Prostate gland (tissue), 2 donors: ENCODE results near the gene TMEM243. TPM values are rescaled to one million over a fixed set of nuclear protein-coding genes. Genes with fewer than 3 reads are reported as not detected.
A peak's percentile ranks its signal among the peaks of the same experiment; 100 is the strongest.

Experiments used
- DNase-seq: peaks from one replicate; pipeline ENCODE4 v3.0.0-alpha.2; 2019; ENCODE audit warnings: low spot score
- H3K27ac ChIP-seq, 2 donors: fragments of 200-600 bp; sonication (generic); 2 replicates each; pipeline ENCODE4 v1.5.1; 2017 to 2019
- H3K27me3 ChIP-seq: fragments of 200-600 bp; sonication (generic); replicated peaks from 2 replicates; pipeline ENCODE4 v1.5.1; 2019; ENCODE audit not compliant: insufficient read depth
- H3K36me3 ChIP-seq, 2 donors: fragments of 200-600 bp; sonication (generic); 1 replicate in 1 of 2; 2 replicates in 1 of 2; pipeline versions ENCODE4 v1.5.1 to v1.8.1; 2017 to 2019
- H3K4me1 ChIP-seq: fragments of 200-600 bp; sonication (generic); replicated peaks from 2 replicates; pipeline ENCODE4 v1.5.1; 2019
- H3K4me3 ChIP-seq, 2 donors: fragments of 200-600 bp; sonication (generic); 2 replicates each; pipeline ENCODE4 v1.5.1; 2017 to 2019
- H3K9me3 ChIP-seq: fragments of 200-600 bp; sonication (generic); 2 replicates; pipeline ENCODE4 v1.5.1; 2017
- POLR2A ChIP-seq: fragments of 450-650 bp; IDR thresholded peaks from one replicate; pipeline ENCODE4 v1.6.1; 2016; ENCODE audit warnings: antibody characterized with exemption, mild to moderate bottlenecking
- POLR2AphosphoS5 ChIP-seq: sonication (generic); formaldehyde crosslinking; IDR thresholded peaks from one replicate; pipeline ENCODE4 v1.6.1; 2017; ENCODE audit warnings: antibody characterized with exemption
- WGBS: methylation state at CpG from one replicate; pipeline ENCODE4 v1.1.5; 2018; 5-methylcytosine and 5-hydroxymethylcytosine counted together
- intact Hi-C: fragments of 100-400 bp; cut with DNase I; formaldehyde crosslinking; loops from one replicate; pipeline ENCODE4 v1.14.2; 2022
- total RNA-seq, 2 donors: library from RNA; depleted of rRNA; stranded (reverse); fragments of >200 nt; gene quantifications; one replicate each; pipeline ENCODE4 v1.1.0, GENCODE V29; 2016
- TF ChIP-seq, protein P1 (sequence below), 4 experiments: fragments of 200-600 bp in 2 of 4; fragments of 450-650 bp in 2 of 4; sonication (generic) in 2 of 4; IDR thresholded peaks; 1 replicate in 3 of 4; 2 replicates in 1 of 4; pipeline ENCODE4 v1.5.1; 2016 to 2019; ENCODE audit warnings: antibody characterized with exemption in 4 of 4, mild to moderate bottlenecking in 2 of 4, moderate library complexity in 2 of 4

The TMEM243 gene
- total RNA-seq, 2 donors from 2014 or later, result 23.3 to 39.7 TPM

DNA sequence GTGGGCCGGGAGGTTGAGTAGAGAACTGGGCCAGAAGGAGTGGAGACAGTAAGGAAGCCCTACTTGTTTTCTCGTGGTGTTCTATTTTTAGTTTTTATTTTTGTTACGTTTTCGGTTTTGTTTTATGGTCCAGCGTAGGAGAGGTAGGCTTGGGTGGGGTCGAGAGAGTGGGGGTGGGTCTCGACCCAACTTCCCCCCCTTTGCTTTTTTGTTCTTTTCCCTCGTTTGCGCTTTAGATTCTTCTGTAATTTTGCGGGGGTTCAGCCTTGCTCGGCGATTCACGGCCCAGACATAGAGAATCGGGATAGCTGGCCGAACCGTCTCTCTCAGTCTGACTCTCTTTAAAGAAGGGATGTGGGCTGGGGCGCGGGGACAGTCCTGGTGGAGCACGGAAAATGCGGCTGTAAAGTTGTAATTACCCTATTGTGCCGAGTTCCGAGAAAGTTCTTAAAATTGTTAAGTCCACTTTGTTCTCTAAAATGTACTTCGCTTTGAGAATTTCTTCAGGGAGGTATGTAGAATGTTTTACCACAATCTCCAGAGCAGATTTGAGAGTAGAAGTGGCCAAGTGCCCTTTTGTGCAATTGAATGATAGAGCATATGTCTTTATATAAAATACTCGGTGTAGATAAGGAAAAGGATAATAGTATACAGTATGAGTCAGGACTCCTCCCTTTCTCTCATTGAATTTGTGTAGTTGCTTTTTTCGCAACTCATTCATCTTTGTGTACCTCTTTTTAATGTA lies 66.5 kb downstream of the TMEM243 start:
- H3K27ac ChIP-seq, result peak overlapping the region; percentile 97 to 99
- no peaks in the 10 kb centered on the region for H3K9me3 ChIP-seq
- WGBS, result under 1% methylated on average over 25 of the region's 25 CpGs
- H3K4me1 ChIP-seq, result no peaks in the 10 kb centered on the region
- no peaks in the 10 kb centered on the region for H3K36me3 ChIP-seq
- intact Hi-C loops, result loop anchor here (5.0 kb wide), 1 partner anchor 69 kb away; no protein-coding TSS in a partner anchor
- TF ChIP-seq, protein P1, sequence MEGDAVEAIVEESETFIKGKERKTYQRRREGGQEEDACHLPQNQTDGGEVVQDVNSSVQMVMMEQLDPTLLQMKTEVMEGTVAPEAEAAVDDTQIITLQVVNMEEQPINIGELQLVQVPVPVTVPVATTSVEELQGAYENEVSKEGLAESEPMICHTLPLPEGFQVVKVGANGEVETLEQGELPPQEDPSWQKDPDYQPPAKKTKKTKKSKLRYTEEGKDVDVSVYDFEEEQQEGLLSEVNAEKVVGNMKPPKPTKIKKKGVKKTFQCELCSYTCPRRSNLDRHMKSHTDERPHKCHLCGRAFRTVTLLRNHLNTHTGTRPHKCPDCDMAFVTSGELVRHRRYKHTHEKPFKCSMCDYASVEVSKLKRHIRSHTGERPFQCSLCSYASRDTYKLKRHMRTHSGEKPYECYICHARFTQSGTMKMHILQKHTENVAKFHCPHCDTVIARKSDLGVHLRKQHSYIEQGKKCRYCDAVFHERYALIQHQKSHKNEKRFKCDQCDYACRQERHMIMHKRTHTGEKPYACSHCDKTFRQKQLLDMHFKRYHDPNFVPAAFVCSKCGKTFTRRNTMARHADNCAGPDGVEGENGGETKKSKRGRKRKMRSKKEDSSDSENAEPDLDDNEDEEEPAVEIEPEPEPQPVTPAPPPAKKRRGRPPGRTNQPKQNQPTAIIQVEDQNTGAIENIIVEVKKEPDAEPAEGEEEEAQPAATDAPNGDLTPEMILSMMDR (IDR thresholded peaks at IDR 0.05), result no peak
- TF ChIP-seq POLR2A, result no peak
- TF ChIP-seq POLR2AphosphoS5, result no peak
- peak; percentile 24 for DNase-seq
- no peaks in the 10 kb centered on the region for H3K27me3 ChIP-seq
- H3K4me3 ChIP-seq, result peak overlapping the region; percentile 66 to 88

DNA sequence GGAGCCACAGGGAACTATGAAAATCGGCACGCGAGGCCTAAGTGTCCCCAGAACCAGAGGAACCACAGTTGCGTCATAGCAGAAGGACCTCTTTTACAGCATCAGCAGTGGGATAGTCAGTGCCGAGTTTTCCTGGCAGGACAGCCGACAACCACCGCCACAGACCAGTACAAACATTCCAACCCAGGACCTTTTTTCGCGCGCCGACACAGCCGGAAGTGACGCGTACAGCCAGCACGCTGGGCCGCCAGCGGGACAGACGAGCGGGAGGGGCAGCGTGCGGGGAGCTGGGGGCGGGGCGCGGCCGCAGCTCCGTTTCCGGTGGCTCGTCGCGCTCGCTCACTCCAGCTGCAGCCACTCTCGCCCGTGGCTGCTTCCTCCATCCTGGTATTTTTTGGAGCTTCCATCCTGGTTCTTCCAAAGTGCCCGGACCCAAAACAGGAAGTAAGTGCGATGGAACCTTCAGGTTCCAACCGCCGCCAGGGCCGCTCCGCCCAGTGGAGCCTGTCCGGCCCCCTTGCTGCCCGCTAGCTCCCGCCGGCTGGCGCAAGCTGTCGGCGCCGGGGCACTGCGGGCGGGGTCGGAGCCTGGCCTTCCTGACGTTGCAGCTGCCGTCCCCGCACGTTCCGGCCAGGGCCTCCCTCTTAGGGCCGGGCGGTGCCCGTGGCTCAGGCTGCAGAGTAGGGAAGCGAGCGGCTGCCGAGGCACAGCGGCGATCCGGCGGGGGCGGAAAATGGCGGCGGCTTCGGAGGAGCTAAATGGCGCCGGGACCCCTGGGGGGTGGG lies 67.2 kb downstream of the TMEM243 start, which contains the start of gene DMTF1:
Gene DMTF1 (plus strand): TSS at position 342 of the 785 bp plus-strand sequence. CDS start 12,489 bp downstream, outside the sequence.
- peak; percentile 80 for TF ChIP-seq POLR2A
- TF ChIP-seq, protein P1 (IDR thresholded peaks at IDR 0.05), result peak in 2 of 4 experiments; percentile 31 to 37
- peak; percentile 90 for TF ChIP-seq POLR2AphosphoS5
- Histone ChIP-seq H3K4me3 (peak within 1 kb of the TSS; percentile 66 to 88), H3K27ac (peak within 1 kb of the TSS; percentile 97 to 99), H3K27me3 (no peaks in the 10 kb centered on the region), H3K36me3 (no peaks in the 10 kb centered on the region), H3K4me1 (no peaks in the 10 kb centered on the region), H3K9me3 (no peaks in the 10 kb centered on the region)
- DNase-seq, result peak; percentile 94
- intact Hi-C loops, result loop anchor here (5.0 kb wide), 1 partner anchor 70 kb away; no protein-coding TSS in a partner anchor
- WGBS, result under 1% methylated on average over 56 of the region's 71 CpGs

DNA sequence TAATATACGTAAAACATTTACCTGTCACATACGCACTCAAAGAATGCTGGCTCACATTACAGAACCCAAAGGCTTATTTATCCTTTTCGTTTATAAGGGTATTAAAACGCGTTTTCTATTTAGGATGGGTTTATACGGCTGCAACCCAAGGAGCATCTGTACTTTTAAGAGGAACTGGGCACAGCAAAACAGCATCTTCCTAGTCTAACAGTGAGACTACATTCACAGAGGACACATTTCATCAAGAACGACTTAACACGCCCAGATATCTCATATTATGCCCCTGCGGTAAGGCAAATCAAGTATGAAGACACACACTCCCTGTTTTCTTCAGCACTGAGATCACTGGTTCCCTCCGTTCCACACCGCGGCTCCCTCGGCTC lies 67.8 kb downstream of the TMEM243 start:
- intact Hi-C loops, result loop anchor here (5.0 kb wide), 1 partner anchor 71 kb away; no protein-coding TSS in a partner anchor
- Histone ChIP-seq H3K27ac (peak overlapping the region; percentile 97 to 99), H3K9me3 (no peaks in the 10 kb centered on the region), H3K36me3 (no peaks in the 10 kb centered on the region), H3K4me3 (peak overlapping the region; percentile 66 to 88), H3K27me3 (no peaks in the 10 kb centered on the region), H3K4me1 (no peaks in the 10 kb centered on the region)
- no peak for DNase-seq
- WGBS, result 1% methylated on average over 13 of the region's 13 CpGs
- TF ChIP-seq POLR2AphosphoS5 (no peak), POLR2A (no peak)
- TF ChIP-seq, protein P1 (IDR thresholded peaks at IDR 0.05), result no peak

DNA sequence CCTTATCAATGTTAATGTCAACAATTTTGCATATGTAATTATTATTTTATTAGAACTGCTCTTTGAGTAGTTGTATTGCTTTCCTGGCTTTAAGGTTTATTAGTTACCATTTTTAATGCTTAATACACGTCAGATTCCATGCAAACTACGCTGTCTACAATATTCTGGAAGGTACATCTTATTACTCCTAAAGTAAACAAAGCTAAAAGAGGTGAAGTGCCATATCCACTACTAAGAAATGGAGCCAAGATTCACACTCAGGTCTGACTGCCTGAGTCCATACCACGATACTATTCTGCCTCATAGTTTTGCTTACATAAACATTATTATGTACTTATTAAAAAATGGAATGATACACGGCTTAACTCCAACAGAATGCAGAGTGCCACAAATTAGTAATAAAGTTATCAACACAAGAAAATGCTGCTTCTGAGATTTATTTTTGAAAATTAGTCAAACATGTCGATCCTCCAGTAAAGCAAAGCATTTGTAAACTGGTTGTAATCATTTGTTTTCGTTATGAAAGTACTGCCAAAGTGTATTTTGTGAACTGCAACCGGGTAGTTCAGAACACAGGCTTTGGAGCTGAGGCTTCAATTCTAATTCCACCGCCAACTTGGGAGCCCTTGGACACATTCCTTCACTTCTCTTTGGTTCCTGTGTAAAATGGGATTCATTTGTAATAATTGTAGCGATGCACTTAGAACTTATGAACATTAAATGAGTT lies 68.4 kb downstream of the TMEM243 start:
- DNase-seq, result no peak

More for the DNA sequence above, 68.4 kb downstream of the TMEM243 start:
- TF ChIP-seq, protein P1 (IDR thresholded peaks at IDR 0.05), result no peak
- TF ChIP-seq POLR2A, result no peak
- no peak for TF ChIP-seq POLR2AphosphoS5
- Histone ChIP-seq H3K27me3 (no peaks in the 10 kb centered on the region), H3K4me3 (peak overlapping the region in 1 of 2 donors; percentile 66), H3K36me3 (no peaks in the 10 kb centered on the region), H3K9me3 (no peaks in the 10 kb centered on the region), H3K27ac (peak overlapping the region; percentile 97 to 99), H3K4me1 (no peaks in the 10 kb centered on the region)
- intact Hi-C loops, result loop anchor here (5.0 kb wide), 1 partner anchor 71 kb away; no protein-coding TSS in a partner anchor
- 15% methylated on average over 9 of the region's 9 CpGs for WGBS
